Measurements from ENCODE around the gene SLC6A11. TPM values are rescaled to one million over a fixed set of nuclear protein-coding genes. Genes with fewer than 3 reads are reported as not detected.

The SLC6A11 gene
- total and polyA plus RNA-seq, 2 of the 13 experiments (the other 11 are each of a cell fraction or from before 2014, with no cell fraction given) = 17.9 to 34.5 TPM

DNA sequence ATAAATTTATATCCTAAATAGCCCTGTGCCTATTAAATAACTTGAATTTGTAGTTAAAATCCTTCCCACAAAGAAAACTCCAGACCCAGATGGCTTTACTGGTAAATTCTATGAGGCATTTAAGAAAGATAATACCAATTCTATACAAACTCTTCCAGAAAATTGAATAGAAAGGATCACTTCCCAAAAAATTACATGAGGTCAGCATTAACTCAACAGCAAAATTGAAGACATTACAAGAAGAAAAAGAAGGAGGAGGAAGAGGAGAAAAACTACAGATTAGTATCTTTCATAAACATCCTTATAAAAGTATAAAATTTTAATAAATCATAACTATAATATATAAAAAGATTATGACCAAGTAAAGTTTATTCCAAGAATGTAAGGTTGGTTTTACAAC lies 29.4 kb upstream of the SLC6A11 start:
- no peak overlapping the region for H3K4me2 ChIP-seq (ENCODE audit: low read depth, low read length)
- no peak overlapping the region for H3K4me3 ChIP-seq (replicated peaks in 1 of 3; ENCODE audit: insufficient read depth in 1 of 3, low read depth in 2 of 3, low read length in 3 of 3)
- no peak overlapping the region for H2AFZ ChIP-seq (ENCODE audit: low read length)
- no peaks in the 10 kb centered on the region for H3K79me2 ChIP-seq (ENCODE audit: insufficient read depth, low read length)
- H3K9me3 ChIP-seq (ENCODE audit: low read length) = no peaks in the 10 kb centered on the region
- intact Hi-C loops (cut with micrococcal nuclease; ENCODE audit: unreplicated experiment) = no loop called here
- H3K9ac ChIP-seq (ENCODE audit: insufficient read depth, low read depth, low read length) = no peak overlapping the region
- FAIRE-seq = no peak
- H3K4me1 ChIP-seq (ENCODE audit: insufficient read depth, low read length) = no peaks in the 10 kb centered on the region
- no peaks in the 10 kb centered on the region for H4K20me1 ChIP-seq (ENCODE audit: insufficient read depth, low read length)
- no TSS peak for BruUV-seq (replicated peaks)
- DNase-seq (ENCODE audit: low spot score) = no peak
- H3K27ac ChIP-seq (ENCODE audit: extremely low read length, insufficient read depth, low read length) = no peak overlapping the region
- CTCF ChIA-PET (ENCODE audit: low intra/inter-chr PET ratio, low total read pairs) = no interaction called here
- in situ Hi-C loops (cut with HindIII; ENCODE audit: extremely low pct_ligation_motif_present, low pct_unique_long_range_greater_than_20kb) = no loop called here
- peaks cover 0 to 1% of the 10 kb centered on the region in 2 experiments; a peak in 3 of 5 replicates for H3K27me3 ChIP-seq (ENCODE audit: control insufficient read depth in 1 of 2, insufficient read depth in 2 of 2, low read length in 2 of 2)
- POLR2A ChIA-PET = no interaction called here
- ATAC-seq = no peak
- H3K36me3 ChIP-seq (replicated peaks in 1 of 2; ENCODE audit: control insufficient read depth in 1 of 2, insufficient read depth in 2 of 2, low read length in 2 of 2) = no peaks in the 10 kb centered on the region
- TF ChIP-seq MAFK (conservative IDR thresholded peaks at IDR 0.05 in 1 of 2, IDR thresholded peaks at IDR 0.05 in 1 of 2; ENCODE audit: low read length in 2 of 2) (peak; percentile 77 to 88), ZIK1 (CRISPR knock-in tag; IDR thresholded peaks at IDR 0.05; ENCODE audit: borderline replicate concordance, low read depth) (no peak), MAFF (IDR thresholded peaks at IDR 0.05; ENCODE audit: low read depth, low read length) (peak; percentile 74), KDM5A (IDR thresholded peaks at IDR 0.05; ENCODE audit: borderline replicate concordance, low read length) (no peak), ZNF510 (CRISPR knock-in tag; IDR thresholded peaks at IDR 0.05; ENCODE audit: low read depth) (no peak), ZNF792 (CRISPR knock-in tag; IDR thresholded peaks at IDR 0.05) (no peak), TEAD3 (CRISPR knock-in tag; optimal IDR thresholded peaks at IDR 0.05; ENCODE audit: borderline replicate concordance) (no peak), MYC (CRISPR knock-in tag; IDR thresholded peaks at IDR 0.05; ENCODE audit: borderline replicate concordance) (no peak), ATF1 (CRISPR knock-in tag; IDR thresholded peaks at IDR 0.05) (no peak), PHF20 (CRISPR knock-in tag; IDR thresholded peaks at IDR 0.05) (no peak), CBX1 (IDR thresholded peaks at IDR 0.05; ENCODE audit: low read depth) (no peak), RBFOX2 (IDR thresholded peaks at IDR 0.05; ENCODE audit: low read depth, low read length) (no peak)
- TF ChIP-seq, protein P1, sequence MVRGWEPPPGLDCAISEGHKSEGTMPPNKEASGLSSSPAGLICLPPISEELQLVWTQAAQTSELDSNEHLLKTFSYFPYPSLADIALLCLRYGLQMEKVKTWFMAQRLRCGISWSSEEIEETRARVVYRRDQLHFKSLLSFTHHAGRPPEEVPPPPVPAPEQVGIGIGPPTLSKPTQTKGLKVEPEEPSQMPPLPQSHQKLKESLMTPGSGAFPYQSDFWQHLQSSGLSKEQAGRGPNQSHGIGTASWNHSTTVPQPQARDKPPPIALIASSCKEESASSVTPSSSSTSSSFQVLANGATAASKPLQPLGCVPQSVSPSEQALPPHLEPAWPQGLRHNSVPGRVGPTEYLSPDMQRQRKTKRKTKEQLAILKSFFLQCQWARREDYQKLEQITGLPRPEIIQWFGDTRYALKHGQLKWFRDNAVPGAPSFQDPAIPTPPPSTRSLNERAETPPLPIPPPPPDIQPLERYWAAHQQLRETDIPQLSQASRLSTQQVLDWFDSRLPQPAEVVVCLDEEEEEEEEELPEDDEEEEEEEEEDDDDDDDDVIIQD (CRISPR knock-in tag; IDR thresholded peaks at IDR 0.05; ENCODE audit: low read depth) = no peak
- TF ChIP-seq, protein P2, sequence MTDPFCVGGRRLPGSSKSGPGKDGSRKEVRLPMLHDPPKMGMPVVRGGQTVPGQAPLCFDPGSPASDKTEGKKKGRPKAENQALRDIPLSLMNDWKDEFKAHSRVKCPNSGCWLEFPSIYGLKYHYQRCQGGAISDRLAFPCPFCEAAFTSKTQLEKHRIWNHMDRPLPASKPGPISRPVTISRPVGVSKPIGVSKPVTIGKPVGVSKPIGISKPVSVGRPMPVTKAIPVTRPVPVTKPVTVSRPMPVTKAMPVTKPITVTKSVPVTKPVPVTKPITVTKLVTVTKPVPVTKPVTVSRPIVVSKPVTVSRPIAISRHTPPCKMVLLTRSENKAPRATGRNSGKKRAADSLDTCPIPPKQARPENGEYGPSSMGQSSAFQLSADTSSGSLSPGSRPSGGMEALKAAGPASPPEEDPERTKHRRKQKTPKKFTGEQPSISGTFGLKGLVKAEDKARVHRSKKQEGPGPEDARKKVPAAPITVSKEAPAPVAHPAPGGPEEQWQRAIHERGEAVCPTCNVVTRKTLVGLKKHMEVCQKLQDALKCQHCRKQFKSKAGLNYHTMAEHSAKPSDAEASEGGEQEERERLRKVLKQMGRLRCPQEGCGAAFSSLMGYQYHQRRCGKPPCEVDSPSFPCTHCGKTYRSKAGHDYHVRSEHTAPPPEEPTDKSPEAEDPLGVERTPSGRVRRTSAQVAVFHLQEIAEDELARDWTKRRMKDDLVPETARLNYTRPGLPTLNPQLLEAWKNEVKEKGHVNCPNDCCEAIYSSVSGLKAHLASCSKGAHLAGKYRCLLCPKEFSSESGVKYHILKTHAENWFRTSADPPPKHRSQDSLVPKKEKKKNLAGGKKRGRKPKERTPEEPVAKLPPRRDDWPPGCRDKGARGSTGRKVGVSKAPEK (CRISPR knock-in tag; IDR thresholded peaks at IDR 0.05; ENCODE audit: borderline replicate concordance) = no peak
- TF ChIP-seq, protein P3, sequence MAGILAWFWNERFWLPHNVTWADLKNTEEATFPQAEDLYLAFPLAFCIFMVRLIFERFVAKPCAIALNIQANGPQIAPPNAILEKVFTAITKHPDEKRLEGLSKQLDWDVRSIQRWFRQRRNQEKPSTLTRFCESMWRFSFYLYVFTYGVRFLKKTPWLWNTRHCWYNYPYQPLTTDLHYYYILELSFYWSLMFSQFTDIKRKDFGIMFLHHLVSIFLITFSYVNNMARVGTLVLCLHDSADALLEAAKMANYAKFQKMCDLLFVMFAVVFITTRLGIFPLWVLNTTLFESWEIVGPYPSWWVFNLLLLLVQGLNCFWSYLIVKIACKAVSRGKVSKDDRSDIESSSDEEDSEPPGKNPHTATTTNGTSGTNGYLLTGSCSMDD (CRISPR knock-in tag; IDR thresholded peaks at IDR 0.05) = no peak
- TF ChIP-seq, protein P4, sequence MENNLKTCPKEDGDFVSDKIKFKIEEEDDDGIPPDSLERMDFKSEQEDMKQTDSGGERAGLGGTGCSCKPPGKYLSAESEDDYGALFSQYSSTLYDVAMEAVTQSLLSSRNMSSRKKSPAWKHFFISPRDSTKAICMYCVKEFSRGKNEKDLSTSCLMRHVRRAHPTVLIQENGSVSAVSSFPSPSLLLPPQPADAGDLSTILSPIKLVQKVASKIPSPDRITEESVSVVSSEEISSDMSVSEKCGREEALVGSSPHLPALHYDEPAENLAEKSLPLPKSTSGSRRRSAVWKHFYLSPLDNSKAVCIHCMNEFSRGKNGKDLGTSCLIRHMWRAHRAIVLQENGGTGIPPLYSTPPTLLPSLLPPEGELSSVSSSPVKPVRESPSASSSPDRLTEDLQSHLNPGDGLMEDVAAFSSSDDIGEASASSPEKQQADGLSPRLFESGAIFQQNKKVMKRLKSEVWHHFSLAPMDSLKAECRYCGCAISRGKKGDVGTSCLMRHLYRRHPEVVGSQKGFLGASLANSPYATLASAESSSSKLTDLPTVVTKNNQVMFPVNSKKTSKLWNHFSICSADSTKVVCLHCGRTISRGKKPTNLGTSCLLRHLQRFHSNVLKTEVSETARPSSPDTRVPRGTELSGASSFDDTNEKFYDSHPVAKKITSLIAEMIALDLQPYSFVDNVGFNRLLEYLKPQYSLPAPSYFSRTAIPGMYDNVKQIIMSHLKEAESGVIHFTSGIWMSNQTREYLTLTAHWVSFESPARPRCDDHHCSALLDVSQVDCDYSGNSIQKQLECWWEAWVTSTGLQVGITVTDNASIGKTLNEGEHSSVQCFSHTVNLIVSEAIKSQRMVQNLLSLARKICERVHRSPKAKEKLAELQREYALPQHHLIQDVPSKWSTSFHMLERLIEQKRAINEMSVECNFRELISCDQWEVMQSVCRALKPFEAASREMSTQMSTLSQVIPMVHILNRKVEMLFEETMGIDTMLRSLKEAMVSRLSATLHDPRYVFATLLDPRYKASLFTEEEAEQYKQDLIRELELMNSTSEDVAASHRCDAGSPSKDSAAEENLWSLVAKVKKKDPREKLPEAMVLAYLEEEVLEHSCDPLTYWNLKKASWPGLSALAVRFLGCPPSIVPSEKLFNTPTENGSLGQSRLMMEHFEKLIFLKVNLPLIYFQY (CRISPR knock-in tag; IDR thresholded peaks at IDR 0.05; ENCODE audit: borderline replicate concordance) = no peak

All from HepG2 (cell line).